Ishikawa (cell line): ENCODE measurements around the gene SLIT3.

Source experiments
- EP300 ChIP-seq: IDR thresholded peaks from 2 replicates; pipeline ENCODE4 v1.6.1; 2012; ENCODE audit warnings: borderline replicate concordance
- NFIC ChIP-seq: IDR thresholded peaks from 2 replicates; pipeline ENCODE4 v1.6.1; 2012
- TAF1 ChIP-seq: IDR thresholded peaks from 2 replicates; pipeline ENCODE4 v1.6.1; 2012; ENCODE audit warnings: low read depth, mild to moderate bottlenecking
- TCF12 ChIP-seq: IDR thresholded peaks from 2 replicates; pipeline ENCODE4 v1.6.1; 2012; ENCODE audit warnings: low read depth
- TEAD4 ChIP-seq: IDR thresholded peaks from 2 replicates; pipeline ENCODE4 v1.6.1; 2012
- YY1 ChIP-seq: IDR thresholded peaks from 2 replicates; pipeline ENCODE4 v1.6.1; 2012; ENCODE audit warnings: low read depth
- ZBTB7A ChIP-seq: IDR thresholded peaks from 2 replicates; pipeline ENCODE4 v1.6.1; 2012; ENCODE audit warnings: low read depth
- TF ChIP-seq, protein P1 (sequence below): IDR thresholded peaks from 2 replicates; pipeline ENCODE4 v1.6.1; 2012
- TF ChIP-seq, protein P2 (sequence below): IDR thresholded peaks from 2 replicates; pipeline ENCODE4 v1.6.1; 2012; ENCODE audit warnings: low read depth, mild to moderate bottlenecking

DNA sequence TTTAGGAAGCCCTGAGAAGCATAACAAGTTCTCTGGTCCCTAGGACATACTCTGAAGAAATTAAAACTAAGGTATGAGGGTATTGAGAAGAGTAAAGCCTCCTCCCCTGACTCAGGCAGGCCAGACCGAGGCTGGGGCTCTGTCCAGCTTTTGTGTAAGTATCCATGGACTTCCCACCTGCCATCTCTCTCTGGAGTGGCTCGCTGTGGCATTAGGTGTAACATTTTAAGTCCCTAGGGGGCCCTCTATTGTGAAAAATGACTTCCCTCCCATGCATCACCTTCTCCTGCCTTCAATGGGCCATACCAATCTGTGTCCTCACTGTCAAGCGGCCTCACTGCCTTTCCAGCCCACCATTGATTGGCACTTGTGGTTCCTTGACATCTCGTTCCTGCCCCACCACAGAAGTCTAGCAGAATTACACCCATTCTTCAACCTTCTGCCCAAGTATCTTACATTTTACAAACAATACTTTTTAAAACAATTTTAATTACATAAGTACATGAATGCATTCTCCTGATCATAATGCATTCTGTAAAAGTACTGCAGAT is 205.5 kb downstream of the SLIT3 start:
- TF ChIP-seq TCF12 = no peak
- TF ChIP-seq TAF1 = no peak
- TF ChIP-seq, protein P1, sequence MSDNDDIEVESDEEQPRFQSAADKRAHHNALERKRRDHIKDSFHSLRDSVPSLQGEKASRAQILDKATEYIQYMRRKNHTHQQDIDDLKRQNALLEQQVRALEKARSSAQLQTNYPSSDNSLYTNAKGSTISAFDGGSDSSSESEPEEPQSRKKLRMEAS = no peak
- TF ChIP-seq TEAD4 = no peak
- no peak for TF ChIP-seq EP300
- TF ChIP-seq, protein P2, sequence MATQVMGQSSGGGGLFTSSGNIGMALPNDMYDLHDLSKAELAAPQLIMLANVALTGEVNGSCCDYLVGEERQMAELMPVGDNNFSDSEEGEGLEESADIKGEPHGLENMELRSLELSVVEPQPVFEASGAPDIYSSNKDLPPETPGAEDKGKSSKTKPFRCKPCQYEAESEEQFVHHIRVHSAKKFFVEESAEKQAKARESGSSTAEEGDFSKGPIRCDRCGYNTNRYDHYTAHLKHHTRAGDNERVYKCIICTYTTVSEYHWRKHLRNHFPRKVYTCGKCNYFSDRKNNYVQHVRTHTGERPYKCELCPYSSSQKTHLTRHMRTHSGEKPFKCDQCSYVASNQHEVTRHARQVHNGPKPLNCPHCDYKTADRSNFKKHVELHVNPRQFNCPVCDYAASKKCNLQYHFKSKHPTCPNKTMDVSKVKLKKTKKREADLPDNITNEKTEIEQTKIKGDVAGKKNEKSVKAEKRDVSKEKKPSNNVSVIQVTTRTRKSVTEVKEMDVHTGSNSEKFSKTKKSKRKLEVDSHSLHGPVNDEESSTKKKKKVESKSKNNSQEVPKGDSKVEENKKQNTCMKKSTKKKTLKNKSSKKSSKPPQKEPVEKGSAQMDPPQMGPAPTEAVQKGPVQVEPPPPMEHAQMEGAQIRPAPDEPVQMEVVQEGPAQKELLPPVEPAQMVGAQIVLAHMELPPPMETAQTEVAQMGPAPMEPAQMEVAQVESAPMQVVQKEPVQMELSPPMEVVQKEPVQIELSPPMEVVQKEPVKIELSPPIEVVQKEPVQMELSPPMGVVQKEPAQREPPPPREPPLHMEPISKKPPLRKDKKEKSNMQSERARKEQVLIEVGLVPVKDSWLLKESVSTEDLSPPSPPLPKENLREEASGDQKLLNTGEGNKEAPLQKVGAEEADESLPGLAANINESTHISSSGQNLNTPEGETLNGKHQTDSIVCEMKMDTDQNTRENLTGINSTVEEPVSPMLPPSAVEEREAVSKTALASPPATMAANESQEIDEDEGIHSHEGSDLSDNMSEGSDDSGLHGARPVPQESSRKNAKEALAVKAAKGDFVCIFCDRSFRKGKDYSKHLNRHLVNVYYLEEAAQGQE = peak; percentile 47; the same call in 1 of the 2 replicates
- 0 out of 2 replicates have a peak, but pooled peaks have one; percentile 13 for TF ChIP-seq YY1
- no peak for TF ChIP-seq NFIC
- TF ChIP-seq ZBTB7A = no peak
